ENCODE results near the gene CNTNAP5.

Gene CNTNAP5

GRCh38 chr2:124584615-124585014 is 559.5 kb downstream of the CNTNAP5 start:
- Histone ChIP-seq H3K4me1 (ENCODE audit: control insufficient read depth, insufficient read depth, low read length) (no peaks in the 10 kb centered on the region), H3K36me3 (ENCODE audit: control insufficient read depth, insufficient read depth, low read length) (no peaks in the 10 kb centered on the region), H3K9me3 (ENCODE audit: control insufficient read depth, insufficient read depth, low read length) (no peaks in the 10 kb centered on the region), H3K4me3 (ENCODE audit: low read length) (no peak overlapping the region), H3K27ac (ENCODE audit: low read length) (no peak overlapping the region), H3K27me3 (ENCODE audit: control insufficient read depth, insufficient read depth, low read length) (no peaks in the 10 kb centered on the region)
- DNase-seq (ENCODE audit: low read depth, low spot score), result no peak
- WGBS (ENCODE audit: insufficient coverage, insufficient read length), result no CpG with 5 or more reads among the region's 4 CpGs

GRCh38 chr2:124585277-124585676 is 560.2 kb downstream of the CNTNAP5 start:
- H3K4me3 ChIP-seq (ENCODE audit: low read length), result no peak overlapping the region
- no peaks in the 10 kb centered on the region for H3K9me3 ChIP-seq (ENCODE audit: control insufficient read depth, insufficient read depth, low read length)
- no peak for DNase-seq (ENCODE audit: low read depth, low spot score)
- H3K27me3 ChIP-seq (ENCODE audit: control insufficient read depth, insufficient read depth, low read length), result no peaks in the 10 kb centered on the region
- no CpG with 5 or more reads among the region's 1 CpG for WGBS (ENCODE audit: insufficient coverage, insufficient read length)
- H3K4me1 ChIP-seq (ENCODE audit: control insufficient read depth, insufficient read depth, low read length), result no peaks in the 10 kb centered on the region
- H3K27ac ChIP-seq (ENCODE audit: low read length), result no peak overlapping the region
- no peaks in the 10 kb centered on the region for H3K36me3 ChIP-seq (ENCODE audit: control insufficient read depth, insufficient read depth, low read length)

GRCh38 chr2:124586210-124586609 is 561.1 kb downstream of the CNTNAP5 start:
- Histone ChIP-seq H3K27me3 (ENCODE audit: control insufficient read depth, insufficient read depth, low read length) (no peaks in the 10 kb centered on the region), H3K27ac (ENCODE audit: low read length) (no peak overlapping the region), H3K9me3 (ENCODE audit: control insufficient read depth, insufficient read depth, low read length) (no peaks in the 10 kb centered on the region), H3K36me3 (ENCODE audit: control insufficient read depth, insufficient read depth, low read length) (no peaks in the 10 kb centered on the region), H3K4me1 (ENCODE audit: control insufficient read depth, insufficient read depth, low read length) (no peaks in the 10 kb centered on the region), H3K4me3 (ENCODE audit: low read length) (no peak overlapping the region)
- WGBS (ENCODE audit: insufficient coverage, insufficient read length), result no CpG with 5 or more reads among the region's 3 CpGs
- no peak for DNase-seq (ENCODE audit: low read depth, low spot score)

GRCh38 chr2:124586835-124587234 is 561.7 kb downstream of the CNTNAP5 start:
- Histone ChIP-seq H3K9me3 (ENCODE audit: control insufficient read depth, insufficient read depth, low read length) (no peaks in the 10 kb centered on the region), H3K4me1 (ENCODE audit: control insufficient read depth, insufficient read depth, low read length) (no peaks in the 10 kb centered on the region), H3K36me3 (ENCODE audit: control insufficient read depth, insufficient read depth, low read length) (no peaks in the 10 kb centered on the region), H3K4me3 (ENCODE audit: low read length) (no peak overlapping the region), H3K27ac (ENCODE audit: low read length) (no peak overlapping the region), H3K27me3 (ENCODE audit: control insufficient read depth, insufficient read depth, low read length) (no peaks in the 10 kb centered on the region)
- WGBS (ENCODE audit: insufficient coverage, insufficient read length), result no CpG with 5 or more reads among the region's 2 CpGs
- no peak for DNase-seq (ENCODE audit: low read depth, low spot score)

- no peak overlapping the region for H3K27ac ChIP-seq (ENCODE audit: low read length)
- no peak overlapping the region for H3K4me3 ChIP-seq (ENCODE audit: low read length)
- no peaks in the 10 kb centered on the region for H3K9me3 ChIP-seq (ENCODE audit: control insufficient read depth, insufficient read depth, low read length)
- WGBS (ENCODE audit: insufficient coverage, insufficient read length), result no CpG with 5 or more reads among the region's 3 CpGs
- DNase-seq (ENCODE audit: low read depth, low spot score), result no peak
- H3K36me3 ChIP-seq (ENCODE audit: control insufficient read depth, insufficient read depth, low read length), result no peaks in the 10 kb centered on the region
- no peaks in the 10 kb centered on the region for H3K27me3 ChIP-seq (ENCODE audit: control insufficient read depth, insufficient read depth, low read length)
- H3K4me1 ChIP-seq (ENCODE audit: control insufficient read depth, insufficient read depth, low read length), result no peaks in the 10 kb centered on the region
Measured at GRCh38 chr2:124589971-124590370, 564.9 kb downstream of the CNTNAP5 start.

- H3K27ac ChIP-seq (ENCODE audit: low read length), result no peak overlapping the region
Measured at GRCh38 chr2:124602759-124603158, 577.7 kb downstream of the CNTNAP5 start.

GRCh38 chr2:124604940-124605339 is 579.9 kb downstream of the CNTNAP5 start:
- no peaks in the 10 kb centered on the region for H3K36me3 ChIP-seq (ENCODE audit: control insufficient read depth, insufficient read depth, low read length)
- no peaks in the 10 kb centered on the region for H3K9me3 ChIP-seq (ENCODE audit: control insufficient read depth, insufficient read depth, low read length)
- no CpG with 5 or more reads among the region's 2 CpGs for WGBS (ENCODE audit: insufficient coverage, insufficient read length)
- H3K4me3 ChIP-seq (ENCODE audit: low read length), result no peak overlapping the region
- no peak overlapping the region for H3K27ac ChIP-seq (ENCODE audit: low read length)
- no peaks in the 10 kb centered on the region for H3K27me3 ChIP-seq (ENCODE audit: control insufficient read depth, insufficient read depth, low read length)
- no peaks in the 10 kb centered on the region for H3K4me1 ChIP-seq (ENCODE audit: control insufficient read depth, insufficient read depth, low read length)
- no peak for DNase-seq (ENCODE audit: low read depth, low spot score)

More at GRCh38 chr2:124602759-124603158, 577.7 kb downstream of the CNTNAP5 start:
- Histone ChIP-seq H3K4me3 (ENCODE audit: low read length) (no peak overlapping the region), H3K4me1 (ENCODE audit: control insufficient read depth, insufficient read depth, low read length) (no peaks in the 10 kb centered on the region), H3K27me3 (ENCODE audit: control insufficient read depth, insufficient read depth, low read length) (no peaks in the 10 kb centered on the region), H3K9me3 (ENCODE audit: control insufficient read depth, insufficient read depth, low read length) (no peaks in the 10 kb centered on the region), H3K36me3 (ENCODE audit: control insufficient read depth, insufficient read depth, low read length) (no peaks in the 10 kb centered on the region)
- DNase-seq (ENCODE audit: low read depth, low spot score), result no peak

GRCh38 chr2:124607679-124608078 is 582.6 kb downstream of the CNTNAP5 start:
- no CpG with 5 or more reads among the region's 2 CpGs for WGBS (ENCODE audit: insufficient coverage, insufficient read length)
- no peak overlapping the region for H3K27ac ChIP-seq (ENCODE audit: low read length)
- DNase-seq (ENCODE audit: low read depth, low spot score), result no peak

GRCh38 chr2:124609667-124610066 is 584.6 kb downstream of the CNTNAP5 start:
- H3K4me3 ChIP-seq (ENCODE audit: low read length), result no peak overlapping the region
- no peaks in the 10 kb centered on the region for H3K36me3 ChIP-seq (ENCODE audit: control insufficient read depth, insufficient read depth, low read length)
- WGBS (ENCODE audit: insufficient coverage, insufficient read length), result no CpG with 5 or more reads among the region's 6 CpGs
- no peaks in the 10 kb centered on the region for H3K9me3 ChIP-seq (ENCODE audit: control insufficient read depth, insufficient read depth, low read length)
- DNase-seq (ENCODE audit: low read depth, low spot score), result no peak
- no peak overlapping the region for H3K27ac ChIP-seq (ENCODE audit: low read length)
- no peaks in the 10 kb centered on the region; the same call in 1 of the 2 replicates for H3K4me1 ChIP-seq (ENCODE audit: control insufficient read depth, insufficient read depth, low read length)
- no peaks in the 10 kb centered on the region for H3K27me3 ChIP-seq (ENCODE audit: control insufficient read depth, insufficient read depth, low read length)

More at GRCh38 chr2:124607679-124608078, 582.6 kb downstream of the CNTNAP5 start:
- Histone ChIP-seq H3K4me1 (ENCODE audit: control insufficient read depth, insufficient read depth, low read length) (no peaks in the 10 kb centered on the region; the same call in 1 of the 2 replicates), H3K36me3 (ENCODE audit: control insufficient read depth, insufficient read depth, low read length) (no peaks in the 10 kb centered on the region), H3K27me3 (ENCODE audit: control insufficient read depth, insufficient read depth, low read length) (no peaks in the 10 kb centered on the region), H3K4me3 (ENCODE audit: low read length) (no peak overlapping the region), H3K9me3 (ENCODE audit: control insufficient read depth, insufficient read depth, low read length) (no peaks in the 10 kb centered on the region)

- no peak for DNase-seq (ENCODE audit: low read depth, low spot score)
- Histone ChIP-seq H3K27ac (ENCODE audit: low read length) (no peak overlapping the region), H3K4me1 (ENCODE audit: control insufficient read depth, insufficient read depth, low read length) (no peaks in the 10 kb centered on the region; the same call in 1 of the 2 replicates), H3K9me3 (ENCODE audit: control insufficient read depth, insufficient read depth, low read length) (no peaks in the 10 kb centered on the region), H3K36me3 (ENCODE audit: control insufficient read depth, insufficient read depth, low read length) (no peaks in the 10 kb centered on the region), H3K4me3 (ENCODE audit: low read length) (no peak overlapping the region), H3K27me3 (ENCODE audit: control insufficient read depth, insufficient read depth, low read length) (no peaks in the 10 kb centered on the region)
Measured at GRCh38 chr2:124610141-124610540, 585.1 kb downstream of the CNTNAP5 start.

- no peak overlapping the region for H3K27ac ChIP-seq (ENCODE audit: low read length)
- H3K9me3 ChIP-seq (ENCODE audit: control insufficient read depth, insufficient read depth, low read length), result no peaks in the 10 kb centered on the region
- no peaks in the 10 kb centered on the region; the same call in 1 of the 2 replicates for H3K4me1 ChIP-seq (ENCODE audit: control insufficient read depth, insufficient read depth, low read length)
- H3K36me3 ChIP-seq (ENCODE audit: control insufficient read depth, insufficient read depth, low read length), result no peaks in the 10 kb centered on the region
- WGBS (ENCODE audit: insufficient coverage, insufficient read length), result no CpG with 5 or more reads among the region's 10 CpGs
- no peak for DNase-seq (ENCODE audit: low read depth, low spot score)
- H3K27me3 ChIP-seq (ENCODE audit: control insufficient read depth, insufficient read depth, low read length), result no peaks in the 10 kb centered on the region
- no peak overlapping the region for H3K4me3 ChIP-seq (ENCODE audit: low read length)
Measured at GRCh38 chr2:124610866-124611265, 585.8 kb downstream of the CNTNAP5 start.
